ENCODE measurements around the gene ENAM. TPM values are rescaled to one million over a fixed set of nuclear protein-coding genes. Genes with fewer than 3 reads are reported as not detected.

ENAM gene
- total and polyA plus RNA-seq, 9 of the 15 experiments (the other 6 are each of a cell fraction or from before 2014, with no cell fraction given), result 0.04 to 0.09 (median 0.04) TPM; not detected in 6

GRCh38 chr4:70687821-70688794 lies 59.6 kb downstream of the ENAM start, which contains the start of gene UTP3 (continued):
- TF ChIP-seq E2F8 (IDR thresholded peaks at IDR 0.05; ENCODE audit: low read depth, partially characterized antibody), result peak; percentile 96
- TF ChIP-seq ZBTB49 (CRISPR knock-in tag; IDR thresholded peaks at IDR 0.05; ENCODE audit: borderline replicate concordance), result no peak
- TF ChIP-seq FOXJ3 (CRISPR knock-in tag; IDR thresholded peaks at IDR 0.05), result no peak
- TF ChIP-seq NUFIP1 (IDR thresholded peaks at IDR 0.05; ENCODE audit: partially characterized antibody), result no peak
- no peak for TF ChIP-seq ZNF561 (CRISPR knock-in tag; conservative IDR thresholded peaks at IDR 0.05)
- TF ChIP-seq ZKSCAN3 (CRISPR knock-in tag; IDR thresholded peaks at IDR 0.05), result no peak
- TF ChIP-seq ZC3H8 (IDR thresholded peaks at IDR 0.05), result peak; percentile 81; the same call in 1 of the 2 replicates
- TF ChIP-seq ZNF253 (CRISPR knock-in tag; conservative IDR thresholded peaks at IDR 0.05), result no peak
- TF ChIP-seq ZBTB9 (CRISPR knock-in tag; IDR thresholded peaks at IDR 0.05), result no peak
- no peak for TF ChIP-seq CBX8 (IDR thresholded peaks at IDR 0.05; ENCODE audit: borderline replicate concordance, extremely low read depth, low read depth, low read length, poor library complexity, severe bottlenecking)
- peak; percentile 51; the same call in 1 of the 2 replicates for TF ChIP-seq RAD51 (IDR thresholded peaks at IDR 0.05; ENCODE audit: borderline replicate concordance, low read depth)
- TF ChIP-seq ZNF436 (CRISPR knock-in tag; IDR thresholded peaks at IDR 0.05), result no peak
- TF ChIP-seq POLR2H (tag; IDR thresholded peaks at IDR 0.05; ENCODE audit: low read depth), result peak; percentile 89
- no peak for TF ChIP-seq TFE3 (CRISPR knock-in tag; IDR thresholded peaks at IDR 0.05)
- TF ChIP-seq PRPF4 (IDR thresholded peaks at IDR 0.05; ENCODE audit: insufficient read depth, low read depth, low read length, poor library complexity, severe bottlenecking), result no peak
- no peak for TF ChIP-seq SETDB1 (IDR thresholded peaks at IDR 0.05; ENCODE audit: low read length)
- peak; percentile 74 for TF ChIP-seq DPF2 (IDR thresholded peaks at IDR 0.05)
- TF ChIP-seq KAT7 (CRISPR knock-in tag; IDR thresholded peaks at IDR 0.05; ENCODE audit: borderline replicate concordance), result peak; percentile 20; the same call in 1 of the 2 replicates
- TF ChIP-seq CEBPB (tag; IDR thresholded peaks at IDR 0.05), result no peak

Measured in K562 (cell line).